RWPE2 (cell line): ENCODE measurements around the gene PLEKHG7.
"Not testable (repeated sequence)": the region's sequence is repeated elsewhere in the genome, so short reads cannot be mapped to it uniquely, and the experiment has no call there.

Experiments
- ATAC-seq: fragments of 200-7000 bp; cut with Tn5 transposase; 3 replicates; pipeline ENCODE4 v1.9.1; 2021; ENCODE audit warnings: low read depth
- DNase-seq: peaks from one replicate; pipeline ENCODE4 v3.0.0-alpha.2; 2020; ENCODE audit warnings: low spot score
- H3K27ac ChIP-seq: fragments of 450-650 bp; 2 replicates; pipeline ENCODE4 v1.5.1; 2017; ENCODE audit warnings: mild to moderate bottlenecking; ENCODE audit not compliant: poor library complexity, severe bottlenecking
- H3K27me3 ChIP-seq: fragments of 250-450 bp; sonication (Bioruptor Pico); 2 replicates; pipeline ENCODE4 v1.5.1; 2021; ENCODE audit warnings: mild to moderate bottlenecking, moderate library complexity; ENCODE audit not compliant: insufficient read depth, poor library complexity, severe bottlenecking
- H3K36me3 ChIP-seq: fragments of 250-450 bp; sonication (Bioruptor Pico); 2 replicates; pipeline ENCODE4 v1.5.1; 2020; ENCODE audit warnings: low read depth, mild to moderate bottlenecking, moderate library complexity
- H3K4me1 ChIP-seq: fragments of 250-450 bp; sonication (Bioruptor Pico); 2 replicates; pipeline ENCODE4 v1.5.1; 2021; ENCODE audit warnings: mild to moderate bottlenecking, moderate library complexity; ENCODE audit not compliant: insufficient read depth, poor library complexity, severe bottlenecking
- H3K4me3 ChIP-seq: fragments of 250-450 bp; sonication (Bioruptor Pico); 2 replicates; pipeline ENCODE4 v1.5.1; 2021; ENCODE audit warnings: mild to moderate bottlenecking, moderate library complexity; ENCODE audit not compliant: severe bottlenecking
- H3K9me3 ChIP-seq: fragments of 250-450 bp; sonication (Bioruptor Pico); 2 replicates; pipeline ENCODE4 v1.5.1; 2021; ENCODE audit warnings: mild to moderate bottlenecking, moderate library complexity; ENCODE audit not compliant: severe bottlenecking
- TF ChIP-seq, protein P1 (sequence below): fragments of 450-650 bp; IDR thresholded peaks from one replicate; pipeline ENCODE4 v1.5.1; 2017; ENCODE audit warnings: mild to moderate bottlenecking, moderate library complexity; ENCODE audit not compliant: poor library complexity, severe bottlenecking

The PLEKHG7 gene, protein sequence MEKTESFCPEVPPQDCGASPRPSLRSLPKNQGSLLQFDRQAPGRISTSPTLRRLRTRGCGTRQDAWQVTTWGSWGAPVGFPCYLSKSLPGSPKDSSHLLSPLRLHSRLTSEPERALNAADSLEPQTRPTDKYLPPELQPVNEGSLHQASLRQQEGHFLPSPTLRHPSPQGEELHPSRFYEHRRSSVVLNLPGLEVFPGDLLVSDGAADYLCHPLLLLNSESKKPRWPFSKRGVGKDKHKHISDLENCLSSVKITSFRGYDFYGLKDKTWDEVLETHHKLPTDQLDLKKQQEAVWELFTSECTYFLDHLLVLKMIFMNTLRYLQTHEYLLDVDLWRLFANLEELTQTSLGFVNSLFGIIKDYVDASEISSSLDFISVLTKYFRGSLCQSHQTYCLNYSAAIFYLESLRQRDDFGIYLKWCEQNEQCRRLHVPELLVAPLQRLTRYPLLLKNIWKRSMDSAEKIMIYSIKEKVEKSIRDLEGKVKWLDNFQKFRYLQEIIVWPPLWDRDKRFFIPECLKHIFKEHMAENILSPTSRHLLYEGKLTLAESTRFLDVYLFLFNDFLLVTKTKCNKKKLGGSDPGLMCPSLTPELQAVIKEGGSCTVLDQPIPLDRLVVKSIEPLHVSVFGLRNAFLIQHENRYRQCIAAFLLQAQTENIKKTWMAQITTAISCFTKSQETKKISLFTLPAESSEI

DNA sequence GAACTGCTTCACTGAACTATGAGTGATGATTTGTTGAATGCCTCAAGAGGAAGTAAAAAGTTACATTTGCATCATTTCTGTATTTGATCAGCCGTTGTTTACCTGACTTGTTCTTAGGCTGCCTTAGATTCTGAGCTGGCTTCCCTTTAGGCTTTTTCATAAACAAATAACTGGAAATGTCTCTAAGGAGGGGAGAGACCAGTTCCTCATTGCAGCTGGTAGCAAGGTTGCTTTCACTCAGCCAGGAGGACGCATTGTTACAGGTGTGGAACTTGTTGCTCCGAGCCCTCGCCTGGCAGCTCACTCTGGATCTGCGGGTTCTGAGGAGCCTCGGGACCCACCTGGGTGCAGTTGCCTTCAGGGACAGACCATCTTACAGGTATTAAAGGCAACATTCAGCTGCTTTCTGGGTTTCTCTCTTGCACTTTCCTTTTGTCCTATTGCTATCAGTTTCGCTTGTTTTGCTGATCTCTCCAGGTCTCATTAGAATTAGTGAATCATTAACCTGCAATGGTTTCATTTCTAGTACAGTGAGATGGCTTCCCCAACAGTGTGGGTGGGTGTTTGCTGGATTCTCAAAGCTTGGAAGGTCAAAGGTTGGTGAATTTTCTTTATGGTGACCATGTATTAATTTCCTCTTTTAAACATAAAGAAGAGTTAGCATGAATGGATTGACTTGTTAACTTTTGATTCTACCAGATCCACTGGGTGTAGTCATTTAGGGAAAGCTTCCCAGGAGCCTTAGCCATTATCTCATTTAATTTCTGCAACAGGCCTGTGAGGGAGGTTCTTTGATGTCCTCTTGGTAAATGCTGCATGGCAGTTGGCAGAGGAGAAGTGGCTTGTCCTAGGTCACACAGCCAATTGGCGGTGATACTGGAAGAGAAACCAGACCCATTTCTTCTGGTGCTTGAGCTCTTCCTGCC is at the start of gene PLEKHG7:
Gene PLEKHG7, plus strand, starts transcription at position 236 of the 926 bp plus-strand sequence. CDS start 3,643 bp downstream, outside the sequence.
- Histone ChIP-seq H3K4me1 (no peaks in the 10 kb centered on the region), H3K36me3 (no peaks in the 10 kb centered on the region), H3K9me3 (no peaks in the 10 kb centered on the region), H3K4me3 (no peak within 1 kb of the TSS), H3K27me3 (no peaks in the 10 kb centered on the region), H3K27ac (no peak within 1 kb of the TSS)
- TF ChIP-seq, protein P1, sequence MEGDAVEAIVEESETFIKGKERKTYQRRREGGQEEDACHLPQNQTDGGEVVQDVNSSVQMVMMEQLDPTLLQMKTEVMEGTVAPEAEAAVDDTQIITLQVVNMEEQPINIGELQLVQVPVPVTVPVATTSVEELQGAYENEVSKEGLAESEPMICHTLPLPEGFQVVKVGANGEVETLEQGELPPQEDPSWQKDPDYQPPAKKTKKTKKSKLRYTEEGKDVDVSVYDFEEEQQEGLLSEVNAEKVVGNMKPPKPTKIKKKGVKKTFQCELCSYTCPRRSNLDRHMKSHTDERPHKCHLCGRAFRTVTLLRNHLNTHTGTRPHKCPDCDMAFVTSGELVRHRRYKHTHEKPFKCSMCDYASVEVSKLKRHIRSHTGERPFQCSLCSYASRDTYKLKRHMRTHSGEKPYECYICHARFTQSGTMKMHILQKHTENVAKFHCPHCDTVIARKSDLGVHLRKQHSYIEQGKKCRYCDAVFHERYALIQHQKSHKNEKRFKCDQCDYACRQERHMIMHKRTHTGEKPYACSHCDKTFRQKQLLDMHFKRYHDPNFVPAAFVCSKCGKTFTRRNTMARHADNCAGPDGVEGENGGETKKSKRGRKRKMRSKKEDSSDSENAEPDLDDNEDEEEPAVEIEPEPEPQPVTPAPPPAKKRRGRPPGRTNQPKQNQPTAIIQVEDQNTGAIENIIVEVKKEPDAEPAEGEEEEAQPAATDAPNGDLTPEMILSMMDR: no peak
- ATAC-seq (no peak), DNase-seq (no peak)

DNA sequence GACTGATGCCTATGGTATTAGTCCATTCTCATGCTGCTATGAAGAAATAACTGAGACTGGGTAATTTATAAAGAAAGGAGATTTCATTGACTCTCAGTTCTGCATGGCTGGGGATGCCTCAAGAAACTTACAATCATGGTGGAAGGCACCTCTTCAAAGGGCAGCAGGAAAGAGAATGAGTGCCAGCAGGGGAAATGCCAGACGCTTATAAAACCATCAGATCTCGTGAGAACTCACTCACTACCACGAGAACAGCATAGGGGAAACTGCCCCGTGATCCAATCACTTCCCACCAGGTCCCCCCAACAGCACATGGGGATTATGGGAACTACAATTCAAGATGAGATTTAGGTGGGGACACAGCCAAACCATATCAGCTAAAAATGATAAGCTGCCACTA is 48.5 kb upstream of the PLEKHG7 start:
- not testable (repeated sequence) for DNase-seq, H3K27ac ChIP-seq, ATAC-seq, H3K36me3 ChIP-seq, H3K9me3 ChIP-seq, H3K4me3 ChIP-seq, H3K27me3 ChIP-seq
- peaks cover 11% of the 10 kb centered on the region for H3K4me1 ChIP-seq

DNA sequence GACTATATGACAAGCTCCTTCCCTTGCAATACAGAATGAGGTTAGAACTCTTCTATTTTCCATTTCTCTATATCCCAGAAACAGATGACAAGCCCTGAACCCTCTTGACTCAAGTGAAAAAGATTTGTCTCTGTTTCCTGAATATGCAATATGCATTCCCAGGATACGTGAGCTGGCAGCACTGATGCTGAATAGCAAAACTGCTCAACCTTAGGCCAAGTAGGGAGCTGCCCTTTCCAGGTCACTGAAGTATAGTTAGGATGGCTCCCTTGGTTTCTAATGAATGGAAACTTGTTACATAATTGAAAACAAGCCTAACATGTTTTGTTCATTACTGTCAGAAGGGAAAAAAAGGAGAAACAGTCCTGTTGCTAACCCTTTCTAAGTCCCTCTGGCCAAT is 47.9 kb upstream of the PLEKHG7 start:
- Histone ChIP-seq H3K4me1 (peaks cover 4% of the 10 kb centered on the region), H3K27ac (no peak overlapping the region), H3K36me3 (no peaks in the 10 kb centered on the region), H3K27me3 (no peaks in the 10 kb centered on the region), H3K9me3 (no peaks in the 10 kb centered on the region), H3K4me3 (no peak overlapping the region)
- ATAC-seq (no peak), DNase-seq (no peak)
- TF ChIP-seq, protein P1: no peak

DNA sequence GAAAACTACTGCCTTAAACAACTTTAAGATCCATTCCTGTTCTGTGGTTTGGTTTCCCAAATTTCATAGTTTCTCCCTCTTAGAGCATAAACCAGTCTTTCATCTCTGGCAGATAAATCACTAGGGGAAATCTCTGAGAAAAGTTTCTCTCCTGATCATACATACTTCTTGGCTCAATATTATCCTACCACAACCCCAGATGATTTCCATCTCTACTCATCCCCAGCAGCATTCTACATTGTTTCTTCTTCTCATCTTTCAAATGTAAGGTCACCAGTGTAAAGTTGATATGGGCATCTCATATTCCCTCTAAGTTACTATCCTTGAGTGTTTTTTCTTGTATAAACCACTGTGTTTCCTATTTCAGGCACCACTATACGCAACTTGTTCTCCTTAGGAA is 45.9 kb upstream of the PLEKHG7 start:
- no peak for DNase-seq
- H3K27ac ChIP-seq: no peak overlapping the region
- no peaks in the 10 kb centered on the region for H3K9me3 ChIP-seq
- H3K27me3 ChIP-seq: no peaks in the 10 kb centered on the region
- TF ChIP-seq, protein P1: no peak
- H3K4me3 ChIP-seq: no peak overlapping the region
- H3K36me3 ChIP-seq: no peaks in the 10 kb centered on the region
- no peak for ATAC-seq
- H3K4me1 ChIP-seq: no peaks in the 10 kb centered on the region

DNA sequence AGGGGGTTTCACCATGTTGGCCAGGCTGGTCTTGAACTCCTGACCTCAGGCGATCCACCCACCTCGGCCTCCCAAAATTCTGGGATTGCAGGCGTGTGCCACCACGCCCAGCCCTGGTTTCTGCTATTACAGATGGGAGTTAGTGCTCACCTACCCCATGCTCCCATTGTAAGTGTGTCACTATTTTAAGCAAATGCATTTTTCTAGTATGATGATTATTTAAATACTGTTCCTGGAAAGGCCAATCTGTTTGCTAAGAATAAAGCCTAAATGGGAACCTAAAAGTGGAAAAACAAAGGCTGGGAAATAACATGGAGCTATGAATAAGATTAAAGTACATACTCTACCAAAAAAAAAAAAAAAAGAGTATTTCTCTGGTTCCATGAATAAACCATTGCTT is 45.0 kb upstream of the PLEKHG7 start:
- TF ChIP-seq, protein P1: no peak
- no peak overlapping the region for H3K27ac ChIP-seq
- no peaks in the 10 kb centered on the region for H3K4me1 ChIP-seq
- DNase-seq (no peak), ATAC-seq (no peak)
- H3K36me3 ChIP-seq: no peaks in the 10 kb centered on the region
- no peaks in the 10 kb centered on the region for H3K27me3 ChIP-seq
- no peak overlapping the region for H3K4me3 ChIP-seq
- no peaks in the 10 kb centered on the region for H3K9me3 ChIP-seq
